Mesenchymal stem cell (in vitro differentiated cells and primary cell): Measurements from ENCODE around the gene DDX46.

ENCODE experiments used
- DNase-seq: peaks from one replicate; pipeline ENCODE4 v3.0.0-alpha.2; 2013
- H2AFZ ChIP-seq: one replicate; pipeline ENCODE4 v1.6.1; 2013; ENCODE audit warnings: low read depth, mild to moderate bottlenecking, control low read depth, inconsistent platforms, low read length, moderate library complexity
- H2AK5ac ChIP-seq: 2 replicates; pipeline ENCODE4 v1.6.1; 2013; ENCODE audit warnings: low read length, moderate library complexity, mild to moderate bottlenecking, inconsistent platforms; ENCODE audit not compliant: severe bottlenecking
- H2BK120ac ChIP-seq: one replicate; pipeline ENCODE4 v1.6.1; 2013; ENCODE audit warnings: low read depth, mild to moderate bottlenecking, inconsistent platforms, low read length, moderate library complexity
- H2BK12ac ChIP-seq, 2 experiments: one replicate each; pipeline ENCODE4 v1.6.1; 2013; ENCODE audit warnings: inconsistent platforms in 2 of 2, low read length in 2 of 2, mild to moderate bottlenecking in 2 of 2, moderate library complexity in 2 of 2, control low read depth in 1 of 2
- H2BK15ac ChIP-seq: one replicate; pipeline ENCODE4 v1.6.1; 2013; ENCODE audit warnings: mild to moderate bottlenecking, low read depth, inconsistent platforms; ENCODE audit not compliant: poor library complexity, severe bottlenecking
- H2BK5ac ChIP-seq: 2 replicates; pipeline ENCODE4 v1.6.1; 2013; ENCODE audit warnings: low read depth, mild to moderate bottlenecking, low read length, control low read depth, inconsistent platforms; ENCODE audit not compliant: poor library complexity, severe bottlenecking
- H3K14ac ChIP-seq, 2 experiments: one replicate each; pipeline ENCODE4 v1.6.1; 2013; ENCODE audit warnings: inconsistent platforms in 2 of 2, low read length in 2 of 2, control low read depth in 1 of 2, mild to moderate bottlenecking in 1 of 2, moderate library complexity in 1 of 2
- H3K18ac ChIP-seq, 2 experiments: one replicate each; pipeline ENCODE4 v1.6.1; 2013; ENCODE audit warnings: inconsistent platforms in 2 of 2, low read length in 2 of 2, control low read depth in 1 of 2, low read depth in 1 of 2, mild to moderate bottlenecking in 1 of 2
- H3K23ac ChIP-seq, 2 experiments: one replicate each; pipeline ENCODE4 v1.6.1; 2013; ENCODE audit warnings: inconsistent platforms in 2 of 2, low read length in 2 of 2, mild to moderate bottlenecking in 2 of 2, moderate library complexity in 2 of 2, control low read depth in 1 of 2
- H3K27ac ChIP-seq: 2 replicates; pipeline ENCODE4 v1.5.1; 2013; ENCODE audit warnings: mild to moderate bottlenecking, moderate library complexity, low read length, control low read depth, inconsistent platforms; ENCODE audit not compliant: poor library complexity, severe bottlenecking
- H3K27me3 ChIP-seq, 2 experiments: 2 replicates each; pipeline versions ENCODE4 v1.6.1 to v1.7.0; 2013; ENCODE audit warnings: low read length in 2 of 2, mild to moderate bottlenecking in 2 of 2, moderate library complexity in 2 of 2, control low read depth in 1 of 2, inconsistent platforms in 1 of 2; ENCODE audit not compliant: control insufficient read depth in 1 of 2, insufficient read depth in 1 of 2
- H3K36me3 ChIP-seq, 2 experiments: 2 replicates each; pipeline versions ENCODE4 v1.6.1 to v1.7.0; 2013; ENCODE audit warnings: low read length in 2 of 2, control low read depth in 1 of 2, inconsistent platforms in 1 of 2, low read depth in 1 of 2, mild to moderate bottlenecking in 1 of 2; ENCODE audit not compliant: insufficient read depth in 2 of 2, control insufficient read depth in 1 of 2
- H3K4ac ChIP-seq, 2 experiments: one replicate each; pipeline ENCODE4 v1.6.1; 2013; ENCODE audit warnings: inconsistent platforms in 2 of 2, low read length in 2 of 2, mild to moderate bottlenecking in 2 of 2, moderate library complexity in 2 of 2, control low read depth in 1 of 2, low read depth in 1 of 2
- H3K4me1 ChIP-seq: 2 replicates; pipeline ENCODE4 v1.6.1; 2013; ENCODE audit warnings: low read depth, low read length, control low read depth; ENCODE audit not compliant: control insufficient read depth, insufficient read depth
- H3K4me2 ChIP-seq: 2 replicates; pipeline ENCODE4 v1.6.1; 2013; ENCODE audit warnings: low read length, mild to moderate bottlenecking, inconsistent platforms; ENCODE audit not compliant: poor library complexity, severe bottlenecking
- H3K4me3 ChIP-seq, 2 experiments: 2 replicates each; pipeline versions ENCODE4 v1.5.1 to v1.7.0; 2013; ENCODE audit warnings: low read length in 2 of 2, mild to moderate bottlenecking in 2 of 2, control low read depth in 1 of 2, low read depth in 1 of 2; ENCODE audit not compliant: insufficient read depth in 1 of 2
- H3K79me1 ChIP-seq: replicated peaks from 2 replicates; pipeline ENCODE4 v1.6.1; 2013; ENCODE audit warnings: mild to moderate bottlenecking, control low read depth, low read length, inconsistent platforms; ENCODE audit not compliant: poor library complexity, severe bottlenecking
- H3K9ac ChIP-seq: 2 replicates; pipeline ENCODE4 v1.7.0; 2013; ENCODE audit warnings: mild to moderate bottlenecking, low read length, moderate library complexity
- H3K9me3 ChIP-seq: 2 replicates; pipeline ENCODE4 v1.7.0; 2013; ENCODE audit warnings: mild to moderate bottlenecking, low read length; ENCODE audit not compliant: control insufficient read depth
- H4K8ac ChIP-seq: one replicate; pipeline ENCODE4 v1.6.1; 2013; ENCODE audit warnings: inconsistent platforms, mild to moderate bottlenecking, low read length, moderate library complexity
- H4K91ac ChIP-seq: one replicate; pipeline ENCODE4 v1.6.1; 2013; ENCODE audit warnings: mild to moderate bottlenecking, low read length, inconsistent platforms
- WGBS: methylation state at CpG from one replicate; pipeline ENCODE4 v1.1.7; 2013; ENCODE audit warnings: mixed read lengths; 5-methylcytosine and 5-hydroxymethylcytosine counted together

Gene DDX46

DNA sequence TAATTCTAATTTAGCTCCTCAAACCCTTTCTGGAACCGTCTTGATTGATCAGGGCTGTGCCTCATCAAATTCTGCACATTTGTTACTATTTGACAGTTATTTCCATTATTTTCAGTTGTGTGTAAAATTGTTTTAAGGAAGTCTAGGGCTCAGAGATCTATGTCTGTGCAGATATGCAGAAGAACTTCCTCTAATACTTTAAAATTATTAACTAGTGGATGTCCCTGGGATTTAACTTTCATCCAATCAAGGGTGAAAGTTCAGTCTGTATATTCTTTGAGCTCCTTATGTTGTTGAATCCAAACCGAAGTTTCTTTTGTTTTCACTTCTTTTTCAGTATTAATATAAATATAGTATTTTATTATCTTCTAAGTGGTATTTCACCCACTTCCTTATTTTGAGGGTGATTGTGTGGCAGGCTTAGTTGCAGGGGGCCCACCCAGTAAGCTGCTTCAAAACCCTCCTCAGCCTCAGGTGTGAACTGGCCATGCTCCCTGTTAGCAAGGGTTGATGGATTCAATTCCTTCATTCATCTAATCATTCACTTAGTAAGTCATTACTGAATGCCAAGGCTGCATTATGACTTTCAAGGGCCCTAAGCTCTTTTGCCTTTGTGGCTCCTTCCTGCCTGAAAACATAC is 22.3 kb upstream of the DDX46 start:
- WGBS = no CpG with 5 or more reads among the region's 2 CpGs
- Histone ChIP-seq H3K23ac (no peak overlapping the region), H2BK12ac (no peak overlapping the region), H3K14ac (no peak overlapping the region), H2AK5ac (no peak overlapping the region), H4K8ac (no peak overlapping the region), H3K27me3 (no peaks in the 10 kb centered on the region), H3K27ac (no peak overlapping the region), H3K4me2 (no peak overlapping the region), H2BK120ac (no peak overlapping the region), H3K9ac (no peak overlapping the region), H3K4me3 (no peak overlapping the region), H3K4me1 (peaks cover 3% of the 10 kb centered on the region), H2AFZ (no peak overlapping the region), H2BK5ac (no peak overlapping the region), H3K9me3 (no peaks in the 10 kb centered on the region), H4K91ac (no peak overlapping the region), H3K36me3 (peaks cover 0 to 6% of the 10 kb centered on the region in 2 experiments), H3K4ac (no peak overlapping the region), H3K79me1 (peaks cover 4% of the 10 kb centered on the region), H2BK15ac (no peak overlapping the region), H3K18ac (no peak overlapping the region)
- DNase-seq = no peak

DNA sequence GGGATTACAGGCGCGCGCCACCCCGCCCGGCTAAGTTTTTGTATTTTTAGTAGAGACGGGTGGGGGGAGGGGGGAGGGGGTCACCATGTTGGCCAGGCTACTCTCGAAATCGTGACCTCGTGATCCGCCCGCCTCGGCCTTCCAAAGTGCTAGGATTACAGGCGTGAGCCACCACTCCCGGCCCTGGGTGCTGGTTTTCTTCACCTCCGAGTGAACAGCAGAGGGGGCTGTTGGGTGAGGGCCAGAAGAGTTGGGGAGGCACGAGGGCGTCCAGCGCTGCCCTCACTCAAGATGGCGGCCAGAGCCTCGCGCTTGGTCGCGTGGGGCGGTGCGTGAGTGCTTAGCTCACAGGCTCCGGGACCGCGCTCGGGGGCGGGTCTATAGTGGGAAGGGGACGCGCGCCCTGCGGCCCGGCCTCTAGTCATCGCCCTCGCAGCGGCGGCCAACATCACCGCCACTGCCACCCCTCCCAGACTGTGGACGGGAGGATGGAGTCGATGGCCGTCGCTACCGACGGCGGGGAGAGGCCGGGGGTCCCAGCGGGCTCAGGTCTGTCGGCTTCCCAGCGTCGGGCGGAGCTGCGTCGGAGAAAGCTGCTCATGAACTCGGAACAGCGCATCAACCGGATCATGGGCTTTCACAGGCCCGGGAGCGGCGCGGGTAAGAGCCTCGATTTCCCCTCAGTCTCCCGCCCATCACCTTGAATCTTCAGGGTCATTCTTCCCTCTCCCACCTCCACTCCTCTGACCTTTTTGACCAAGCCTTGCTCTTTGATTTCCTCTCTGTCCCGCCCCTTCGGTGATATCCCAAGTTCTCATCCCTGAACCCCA is 20.2 kb upstream of the DDX46 start, which contains the start of gene CAMLG:
TSS of gene CAMLG (plus strand) at position 416 of the 830 bp plus-strand sequence. CDS start at position 489, 73 bp downstream.
- Histone ChIP-seq H3K4ac (peak within 1 kb of the TSS; percentile 38 to 68), H3K27me3 (no peaks in the 10 kb centered on the region), H2BK120ac (peak within 1 kb of the TSS; percentile 68), H3K36me3 (peaks cover 4 to 14% of the 10 kb centered on the region in 2 experiments), H4K8ac (peak within 1 kb of the TSS; percentile 30), H3K14ac (no peak within 1 kb of the TSS), H2AFZ (peak within 1 kb of the TSS; percentile 73), H2AK5ac (no peak within 1 kb of the TSS), H3K9ac (peak within 1 kb of the TSS; percentile 98), H2BK12ac (no peak within 1 kb of the TSS), H4K91ac (peak within 1 kb of the TSS; percentile 50), H3K9me3 (no peaks in the 10 kb centered on the region), H3K18ac (peak within 1 kb of the TSS; percentile 68 to 72), H3K23ac (no peak within 1 kb of the TSS), H2BK15ac (no peak within 1 kb of the TSS), H2BK5ac (no peak within 1 kb of the TSS), H3K27ac (peak within 1 kb of the TSS; percentile 74), H3K4me1 (peaks cover 3% of the 10 kb centered on the region), H3K4me2 (peak within 1 kb of the TSS; percentile 73), H3K4me3 (peak within 1 kb of the TSS; percentile 83 to 92), H3K79me1 (peaks cover 11% of the 10 kb centered on the region)
- 1% methylated on average over 57 of the region's 66 CpGs for WGBS
- peak; percentile 99 for DNase-seq

DNA sequence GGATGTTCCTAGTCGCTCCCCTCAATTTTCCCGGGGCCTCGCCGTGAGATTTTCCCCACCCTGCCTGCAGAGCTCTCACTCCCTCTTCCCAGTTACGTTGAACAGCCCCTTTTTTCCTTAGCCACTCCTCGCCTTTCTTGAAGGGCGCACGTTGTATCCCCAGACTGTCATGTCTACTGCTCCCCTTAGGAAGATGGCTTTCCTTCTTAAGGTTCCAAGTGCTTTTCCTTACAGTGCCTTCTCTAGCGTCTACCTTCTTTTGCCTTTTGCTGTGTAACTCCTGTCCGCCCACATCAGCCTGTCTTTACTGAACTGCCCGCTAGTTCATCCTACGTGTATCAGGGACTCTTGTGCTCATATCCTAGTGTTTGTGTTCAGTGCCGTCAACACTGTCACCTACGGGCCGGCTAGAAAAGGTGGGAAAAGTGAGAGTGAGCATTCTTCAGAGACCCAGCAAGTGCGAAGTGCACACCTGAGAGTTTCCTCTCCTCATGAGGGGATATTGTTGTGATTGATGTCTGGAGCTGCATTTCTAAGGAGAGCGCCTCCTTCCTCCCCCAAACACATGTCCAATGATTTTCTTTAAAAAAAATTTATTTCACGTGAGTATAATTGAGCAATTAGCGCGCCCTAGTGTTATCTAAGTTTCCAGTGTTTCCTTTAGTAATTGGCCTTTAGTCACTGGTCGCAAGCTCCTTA is 19.5 kb upstream of the DDX46 start:
- Histone ChIP-seq H2BK5ac (no peak overlapping the region), H3K9me3 (no peaks in the 10 kb centered on the region), H3K4me2 (peak overlapping the region; percentile 60), H3K4me3 (peak overlapping the region; percentile 83 to 92), H3K18ac (peak overlapping the region in 1 of 2 experiments; percentile 68), H4K8ac (no peak overlapping the region), H2BK15ac (no peak overlapping the region), H3K14ac (no peak overlapping the region), H3K9ac (peak overlapping the region; percentile 98), H3K27ac (peak overlapping the region; percentile 1), H2AK5ac (no peak overlapping the region), H4K91ac (no peak overlapping the region), H3K4me1 (peaks cover 3% of the 10 kb centered on the region), H2BK12ac (no peak overlapping the region), H2AFZ (peak overlapping the region; percentile 64), H3K36me3 (peaks cover 4 to 21% of the 10 kb centered on the region in 2 experiments), H3K79me1 (peaks cover 13% of the 10 kb centered on the region), H3K4ac (peak overlapping the region in 1 of 2 experiments; percentile 38), H2BK120ac (no peak overlapping the region), H3K23ac (no peak overlapping the region), H3K27me3 (no peaks in the 10 kb centered on the region)
- WGBS = 12% methylated on average over 20 of the region's 21 CpGs
- DNase-seq = peak; percentile 73

DNA sequence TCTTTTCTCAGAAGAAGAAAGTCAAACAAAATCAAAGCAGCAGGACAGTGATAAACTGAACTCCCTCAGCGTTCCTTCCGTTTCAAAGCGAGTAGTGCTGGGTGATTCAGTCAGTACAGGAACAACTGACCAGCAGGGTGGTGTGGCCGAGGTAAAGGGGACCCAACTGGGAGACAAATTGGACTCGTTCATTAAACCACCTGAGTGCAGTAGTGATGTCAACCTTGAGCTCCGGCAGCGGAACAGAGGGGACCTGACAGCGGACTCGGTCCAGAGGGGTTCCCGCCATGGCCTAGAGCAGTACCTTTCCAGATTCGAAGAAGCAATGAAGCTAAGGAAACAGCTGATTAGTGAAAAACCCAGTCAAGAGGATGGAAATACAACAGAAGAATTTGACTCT is 17.5 kb upstream of the DDX46 start:
- H4K91ac ChIP-seq = no peak overlapping the region
- no peak overlapping the region for H2BK5ac ChIP-seq
- no peak overlapping the region for H2BK120ac ChIP-seq
- H3K9me3 ChIP-seq = no peaks in the 10 kb centered on the region
- peaks cover 3% of the 10 kb centered on the region for H3K4me1 ChIP-seq
- H3K18ac ChIP-seq = no peak overlapping the region
- H2BK12ac ChIP-seq = no peak overlapping the region
- H3K79me1 ChIP-seq = peaks cover 15% of the 10 kb centered on the region
- no peak overlapping the region for H4K8ac ChIP-seq
- H3K14ac ChIP-seq = no peak overlapping the region
- no peak overlapping the region for H2BK15ac ChIP-seq
- no peak overlapping the region for H3K27ac ChIP-seq
- no peaks in the 10 kb centered on the region for H3K27me3 ChIP-seq
- H2AK5ac ChIP-seq = no peak overlapping the region
- H3K4ac ChIP-seq = no peak overlapping the region
- H3K23ac ChIP-seq = no peak overlapping the region
- peaks cover 4 to 28% of the 10 kb centered on the region in 2 experiments for H3K36me3 ChIP-seq
- H3K4me2 ChIP-seq = no peak overlapping the region
- H3K4me3 ChIP-seq = no peak overlapping the region
- 95% methylated on average over 11 of the region's 11 CpGs for WGBS
- H3K9ac ChIP-seq = no peak overlapping the region
- H2AFZ ChIP-seq = no peak overlapping the region
- DNase-seq = no peak
